Dermis blood vessel endothelial cell (primary cell): ENCODE measurements around the gene FOSL2. TPM values are rescaled to one million over a fixed set of nuclear protein-coding genes. Genes with fewer than 3 reads are reported as not detected.

Experiments
- DNase-seq: peaks from one replicate; pipeline ENCODE4 v3.0.0; 2010
- total RNA-seq: library from RNA; depleted of rRNA; stranded (reverse); fragments of >200 nt; gene quantifications from 2 replicates; pipeline ENCODE4 v1.2.3, GENCODE V29; 2014

The FOSL2 gene
- total RNA-seq, 1 donor from 2014 or later: 58.4 TPM

GRCh38 chr2:28452534-28453081 is 60.0 kb downstream of the FOSL2 start:
- peak; percentile 79 for DNase-seq

- DNase-seq: no peak
Measured at GRCh38 chr2:28453396-28453795, 60.7 kb downstream of the FOSL2 start.

- DNase-seq: no peak
Measured at GRCh38 chr2:28454016-28454930, 61.6 kb downstream of the FOSL2 start.

GRCh38 chr2:28457237-28457636 is 64.6 kb downstream of the FOSL2 start:
- no peak for DNase-seq

GRCh38 chr2:28461056-28461455 is 68.4 kb downstream of the FOSL2 start:
- DNase-seq: no peak

GRCh38 chr2:28462122-28462521 is 69.5 kb downstream of the FOSL2 start:
- DNase-seq: no peak

GRCh38 chr2:28463211-28463816 is 70.7 kb downstream of the FOSL2 start:
- no peak for DNase-seq

GRCh38 chr2:28463893-28464292 is 71.2 kb downstream of the FOSL2 start:
- no peak for DNase-seq

GRCh38 chr2:28465148-28465885 is 72.7 kb downstream of the FOSL2 start:
- DNase-seq: no peak

Other genes starting within 250 kb of the FOSL2 start
- 0.05 and 1.0 TPM in 2 replicates for gene PLB1, start 103.2 kb downstream of the FOSL2 start, total RNA-seq